ENCODE measurements around the gene PHEX. TPM values are rescaled to one million over a fixed set of nuclear protein-coding genes. Genes with fewer than 3 reads are reported as not detected.

PHEX gene
- not detected for polyA plus RNA-seq (2013, experiment 1 of 4)
- polyA plus RNA-seq (2013, experiment 2 of 4) = 0.04 TPM
- 0.05 TPM for polyA plus RNA-seq (2013, experiment 3 of 4)
- not detected for polyA plus RNA-seq (2013, experiment 4 of 4)

- Histone ChIP-seq H3K36me3 (ENCODE audit: control insufficient read depth, insufficient read depth, low read length) (no peaks in the 10 kb centered on the region), H3K4me3 (ENCODE audit: insufficient read depth, low read depth, low read length) (no peak within 1 kb of the TSS), H3K4me1 (ENCODE audit: control insufficient read depth, insufficient read depth, low read length) (no peaks in the 10 kb centered on the region), H3K27me3 (ENCODE audit: control insufficient read depth, insufficient read depth, low read length, poor library complexity, severe bottlenecking) (no peaks in the 10 kb centered on the region), H3K9me3 (ENCODE audit: control insufficient read depth, low read length) (no peaks in the 10 kb centered on the region), H3K27ac (ENCODE audit: insufficient read depth, low read depth, low read length, poor library complexity, severe bottlenecking) (no peak within 1 kb of the TSS)
- WGBS, 2 experiments = no CpG with 5 or more reads among the region's 1 CpG
Measured at GRCh38 chrX:22032084-22032483, at the start of gene PHEX. Gene PHEX, plus strand, starts transcription at chrX:22032325. Its CDS starts 681 bp downstream, at chrX:22033006.

DNA sequence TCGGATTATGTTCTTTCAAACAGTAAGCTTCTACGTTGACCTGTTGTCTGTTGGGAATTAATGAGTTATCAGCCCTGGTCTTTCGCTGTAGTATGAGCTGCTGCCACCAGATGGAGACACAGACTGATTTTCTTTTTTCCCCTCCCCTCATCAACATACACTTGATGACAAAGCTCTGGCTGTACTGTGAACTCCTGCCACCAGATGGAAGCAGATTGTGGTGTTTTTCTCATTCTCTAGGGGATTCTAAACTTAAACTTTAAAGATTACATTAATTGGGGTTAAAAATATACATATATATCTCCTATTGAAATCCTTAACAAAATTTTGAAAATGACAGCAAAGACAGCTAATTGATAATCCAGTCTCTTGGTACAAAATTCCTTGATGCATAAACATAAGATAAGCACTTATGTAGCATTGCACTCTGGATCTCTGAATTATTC, 46.8 kb upstream of the PHEX start:
- WGBS, 2 experiments = 37 to 67% methylated on average over 1 to 3 of the region's 3 CpGs
- no peaks in the 10 kb centered on the region for H3K9me3 ChIP-seq (ENCODE audit: control insufficient read depth, low read length)
- no peaks in the 10 kb centered on the region for H3K4me1 ChIP-seq (ENCODE audit: control insufficient read depth, insufficient read depth, low read length)
- no peak overlapping the region for H3K27ac ChIP-seq (ENCODE audit: insufficient read depth, low read depth, low read length, poor library complexity, severe bottlenecking)
- H3K27me3 ChIP-seq (ENCODE audit: control insufficient read depth, insufficient read depth, low read length, poor library complexity, severe bottlenecking) = no peaks in the 10 kb centered on the region
- H3K36me3 ChIP-seq (ENCODE audit: control insufficient read depth, insufficient read depth, low read length) = no peaks in the 10 kb centered on the region
- H3K4me3 ChIP-seq (ENCODE audit: insufficient read depth, low read depth, low read length) = no peak overlapping the region

DNA sequence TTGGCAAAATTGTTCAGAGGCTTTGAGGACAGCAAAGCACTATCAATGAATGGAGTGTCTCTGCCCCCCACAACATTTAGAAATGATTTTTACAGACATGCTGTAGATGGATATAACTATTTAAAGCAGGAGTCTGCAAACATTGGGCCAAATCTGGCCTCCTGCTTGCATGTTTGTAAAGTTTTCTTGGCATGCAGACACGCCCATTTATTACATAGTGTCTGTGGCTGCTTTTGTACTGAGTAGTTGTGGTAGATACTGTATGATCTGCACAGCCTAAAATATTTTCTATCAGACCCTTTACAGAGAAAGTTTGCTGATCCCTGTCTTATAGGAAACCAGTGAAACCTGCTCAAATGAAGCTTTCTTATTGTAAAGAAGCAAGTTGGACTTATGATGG, 45.5 kb upstream of the PHEX start:
- no peak overlapping the region for H3K4me3 ChIP-seq (ENCODE audit: insufficient read depth, low read depth, low read length)
- 100% methylated on average over 1 of the region's 1 CpG; no CpG with 5 or more reads in 1 of the 2 experiments for WGBS, 2 experiments
- H3K4me1 ChIP-seq (ENCODE audit: control insufficient read depth, insufficient read depth, low read length) = no peaks in the 10 kb centered on the region
- H3K9me3 ChIP-seq (ENCODE audit: control insufficient read depth, low read length) = no peaks in the 10 kb centered on the region
- no peaks in the 10 kb centered on the region for H3K27me3 ChIP-seq (ENCODE audit: control insufficient read depth, insufficient read depth, low read length, poor library complexity, severe bottlenecking)
- H3K27ac ChIP-seq (ENCODE audit: insufficient read depth, low read depth, low read length, poor library complexity, severe bottlenecking) = no peak overlapping the region
- no peaks in the 10 kb centered on the region for H3K36me3 ChIP-seq (ENCODE audit: control insufficient read depth, insufficient read depth, low read length)

- Histone ChIP-seq H3K36me3 (ENCODE audit: control insufficient read depth, insufficient read depth, low read length) (no peaks in the 10 kb centered on the region), H3K27me3 (ENCODE audit: control insufficient read depth, insufficient read depth, low read length, poor library complexity, severe bottlenecking) (no peaks in the 10 kb centered on the region)
- WGBS, 2 experiments = 87 to 89% methylated on average over 2 to 3 of the region's 4 CpGs
Measured at GRCh38 chrX:21989384-21989783, 42.7 kb upstream of the PHEX start.

DNA sequence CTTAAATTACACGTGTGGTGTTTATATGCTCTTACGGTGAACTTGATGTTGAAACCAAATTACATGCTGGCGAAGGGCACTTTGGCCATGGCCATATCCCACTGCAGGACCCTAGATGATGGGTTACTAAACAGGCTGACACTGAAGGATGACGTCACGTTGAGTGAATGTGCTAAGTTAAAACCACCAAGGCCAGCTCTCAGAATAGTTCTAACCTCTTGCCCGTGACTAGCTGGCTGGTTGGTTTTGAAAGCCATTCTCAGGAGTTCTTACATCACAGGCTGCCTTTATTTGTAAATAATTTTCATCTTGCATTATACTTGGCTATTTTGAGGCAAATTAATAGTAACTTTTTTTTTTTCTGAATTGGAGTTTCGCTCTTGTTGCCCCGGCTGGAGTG, 41.3 kb upstream of the PHEX start:
- Histone ChIP-seq H3K36me3 (ENCODE audit: control insufficient read depth, insufficient read depth, low read length) (no peaks in the 10 kb centered on the region), H3K4me3 (ENCODE audit: insufficient read depth, low read depth, low read length) (no peak overlapping the region), H3K27ac (ENCODE audit: insufficient read depth, low read depth, low read length, poor library complexity, severe bottlenecking) (no peak overlapping the region), H3K9me3 (ENCODE audit: control insufficient read depth, low read length) (no peaks in the 10 kb centered on the region), H3K4me1 (ENCODE audit: control insufficient read depth, insufficient read depth, low read length) (no peaks in the 10 kb centered on the region), H3K27me3 (ENCODE audit: control insufficient read depth, insufficient read depth, low read length, poor library complexity, severe bottlenecking) (no peaks in the 10 kb centered on the region)
- WGBS, 2 experiments = 78 to 79% methylated on average over 7 to 8 of the region's 8 CpGs

More at GRCh38 chrX:21989384-21989783, 42.7 kb upstream of the PHEX start:
- H3K4me3 ChIP-seq (ENCODE audit: insufficient read depth, low read depth, low read length) = no peak overlapping the region
- H3K27ac ChIP-seq (ENCODE audit: insufficient read depth, low read depth, low read length, poor library complexity, severe bottlenecking) = no peak overlapping the region
- H3K9me3 ChIP-seq (ENCODE audit: control insufficient read depth, low read length) = no peaks in the 10 kb centered on the region
- H3K4me1 ChIP-seq (ENCODE audit: control insufficient read depth, insufficient read depth, low read length) = no peaks in the 10 kb centered on the region

GRCh38 chrX:21991504-21991903, 40.6 kb upstream of the PHEX start:
- Histone ChIP-seq H3K4me1 (ENCODE audit: control insufficient read depth, insufficient read depth, low read length) (no peaks in the 10 kb centered on the region), H3K27ac (ENCODE audit: insufficient read depth, low read depth, low read length, poor library complexity, severe bottlenecking) (no peak overlapping the region), H3K36me3 (ENCODE audit: control insufficient read depth, insufficient read depth, low read length) (no peaks in the 10 kb centered on the region), H3K9me3 (ENCODE audit: control insufficient read depth, low read length) (no peaks in the 10 kb centered on the region), H3K27me3 (ENCODE audit: control insufficient read depth, insufficient read depth, low read length, poor library complexity, severe bottlenecking) (no peaks in the 10 kb centered on the region), H3K4me3 (ENCODE audit: insufficient read depth, low read depth, low read length) (no peak overlapping the region)
- 83 to 91% methylated on average over 1 of the region's 3 CpGs for WGBS, 2 experiments

- Histone ChIP-seq H3K36me3 (ENCODE audit: control insufficient read depth, insufficient read depth, low read length) (no peaks in the 10 kb centered on the region), H3K4me3 (ENCODE audit: insufficient read depth, low read depth, low read length) (no peak overlapping the region), H3K4me1 (ENCODE audit: control insufficient read depth, insufficient read depth, low read length) (no peaks in the 10 kb centered on the region), H3K27ac (ENCODE audit: insufficient read depth, low read depth, low read length, poor library complexity, severe bottlenecking) (no peak overlapping the region), H3K9me3 (ENCODE audit: control insufficient read depth, low read length) (no peaks in the 10 kb centered on the region), H3K27me3 (ENCODE audit: control insufficient read depth, insufficient read depth, low read length, poor library complexity, severe bottlenecking) (no peaks in the 10 kb centered on the region)
- WGBS, 2 experiments = 95 to 96% methylated on average over 8 of the region's 8 CpGs
Measured at GRCh38 chrX:21993265-21993664, 38.9 kb upstream of the PHEX start.

GRCh38 chrX:21996872-21997455, 35.2 kb upstream of the PHEX start:
- Histone ChIP-seq H3K36me3 (ENCODE audit: control insufficient read depth, insufficient read depth, low read length) (no peaks in the 10 kb centered on the region), H3K9me3 (ENCODE audit: control insufficient read depth, low read length) (no peaks in the 10 kb centered on the region), H3K4me3 (ENCODE audit: insufficient read depth, low read depth, low read length) (no peak overlapping the region), H3K27ac (ENCODE audit: insufficient read depth, low read depth, low read length, poor library complexity, severe bottlenecking) (no peak overlapping the region), H3K4me1 (ENCODE audit: control insufficient read depth, insufficient read depth, low read length) (no peaks in the 10 kb centered on the region), H3K27me3 (ENCODE audit: control insufficient read depth, insufficient read depth, low read length, poor library complexity, severe bottlenecking) (no peaks in the 10 kb centered on the region)
- 84 to 87% methylated on average over 8 to 10 of the region's 10 CpGs for WGBS, 2 experiments

GRCh38 chrX:21998037-21998436, 34.1 kb upstream of the PHEX start:
- Histone ChIP-seq H3K4me1 (ENCODE audit: control insufficient read depth, insufficient read depth, low read length) (no peaks in the 10 kb centered on the region), H3K36me3 (ENCODE audit: control insufficient read depth, insufficient read depth, low read length) (no peaks in the 10 kb centered on the region), H3K9me3 (ENCODE audit: control insufficient read depth, low read length) (no peaks in the 10 kb centered on the region), H3K27ac (ENCODE audit: insufficient read depth, low read depth, low read length, poor library complexity, severe bottlenecking) (no peak overlapping the region), H3K4me3 (ENCODE audit: insufficient read depth, low read depth, low read length) (no peak overlapping the region), H3K27me3 (ENCODE audit: control insufficient read depth, insufficient read depth, low read length, poor library complexity, severe bottlenecking) (no peaks in the 10 kb centered on the region)
- 87 to 97% methylated on average over 4 of the region's 4 CpGs for whole genome bisulfite sequencing, 2 experiments

GRCh38 chrX:22004866-22005265, 27.3 kb upstream of the PHEX start:
- Histone ChIP-seq H3K27me3 (ENCODE audit: control insufficient read depth, insufficient read depth, low read length, poor library complexity, severe bottlenecking) (no peaks in the 10 kb centered on the region), H3K9me3 (ENCODE audit: control insufficient read depth, low read length) (no peaks in the 10 kb centered on the region), H3K27ac (ENCODE audit: insufficient read depth, low read depth, low read length, poor library complexity, severe bottlenecking) (no peak overlapping the region), H3K4me3 (ENCODE audit: insufficient read depth, low read depth, low read length) (no peak overlapping the region), H3K4me1 (ENCODE audit: control insufficient read depth, insufficient read depth, low read length) (no peaks in the 10 kb centered on the region), H3K36me3 (ENCODE audit: control insufficient read depth, insufficient read depth, low read length) (no peaks in the 10 kb centered on the region)
- WGBS, 2 experiments = 94 to 96% methylated on average over 10 of the region's 10 CpGs
